HEK293T (cell line): ENCODE measurements around the gene SUN1.

Source experiments
- BHLHE40 ChIP-seq: fragments of 450-650 bp; IDR thresholded peaks from 2 replicates; pipeline ENCODE4 v1.6.1; 2016; ENCODE audit warnings: mild to moderate bottlenecking, moderate library complexity, borderline replicate concordance
- FOXA1 ChIP-seq: fragments of 450-650 bp; IDR thresholded peaks from 2 replicates; pipeline ENCODE4 v1.6.1; 2016; ENCODE audit warnings: mild to moderate bottlenecking
- FOXM1 ChIP-seq: fragments of 450-650 bp; IDR thresholded peaks from 2 replicates; pipeline ENCODE4 v1.6.1; 2017; ENCODE audit warnings: mild to moderate bottlenecking, borderline replicate concordance
- PKNOX1 ChIP-seq: fragments of 450-650 bp; IDR thresholded peaks from 2 replicates; pipeline ENCODE4 v1.6.1; 2016

GRCh38 chr7:910441-910861 lies 78.2 kb downstream of the SUN1 start:
- TF ChIP-seq PKNOX1 (peak; percentile 71), BHLHE40 (no peak), FOXA1 (no peak), FOXM1 (no peak)
